Activated T-helper 2 cell treated with anti-CD3 and anti-CD28 coated beads, Interferon-gamma antibody, Interleukin-2, Interleukin-4, amounts not matched to agents 10 μg/mL and 5 μg/mL and 100 μg/mL, durations not matched to agents 14 hours and 24 hours and 36 hours (primary cell): ENCODE results near the gene PKMYT1. TPM values are rescaled to one million over a fixed set of nuclear protein-coding genes. Genes with fewer than 3 reads are reported as not detected.

Source experiments
- DNase-seq: peaks from one replicate; pipeline ENCODE4 v3.0.0; 2021; ENCODE audit warnings: low spot score
- H3K27ac Mint-ChIP-seq: one replicate; pipeline ENCODE4 v1.8.0; 2021; ENCODE audit warnings: mixed read lengths
- H3K27me3 Mint-ChIP-seq: one replicate; pipeline ENCODE4 v1.8.0; 2021; ENCODE audit warnings: low read depth, mixed read lengths
- H3K36me3 Mint-ChIP-seq: one replicate; pipeline ENCODE4 v1.8.0; 2021; ENCODE audit warnings: low read depth, mixed read lengths
- H3K4me1 Mint-ChIP-seq: one replicate; pipeline ENCODE4 v1.8.0; 2021; ENCODE audit warnings: low read depth, mixed read lengths
- H3K4me3 Mint-ChIP-seq: one replicate; pipeline ENCODE4 v1.8.0; 2021; ENCODE audit warnings: low read depth, mild to moderate bottlenecking, moderate library complexity, mixed read lengths
- H3K9me3 Mint-ChIP-seq: one replicate; pipeline ENCODE4 v1.8.0; 2021; ENCODE audit warnings: mixed read lengths
- intact Hi-C: fragments of 100-400 bp; cut with micrococcal nuclease; formaldehyde crosslinking; loops from one replicate; pipeline ENCODE4 v1.15.1; 2023
- total RNA-seq: library from RNA; stranded (reverse); gene quantifications from 2 replicates; pipeline ENCODE4 v1.2.3, GENCODE V29; 2022

Gene PKMYT1
- total RNA-seq, 1 donor from 2014 or later, result 106 TPM

DNA sequence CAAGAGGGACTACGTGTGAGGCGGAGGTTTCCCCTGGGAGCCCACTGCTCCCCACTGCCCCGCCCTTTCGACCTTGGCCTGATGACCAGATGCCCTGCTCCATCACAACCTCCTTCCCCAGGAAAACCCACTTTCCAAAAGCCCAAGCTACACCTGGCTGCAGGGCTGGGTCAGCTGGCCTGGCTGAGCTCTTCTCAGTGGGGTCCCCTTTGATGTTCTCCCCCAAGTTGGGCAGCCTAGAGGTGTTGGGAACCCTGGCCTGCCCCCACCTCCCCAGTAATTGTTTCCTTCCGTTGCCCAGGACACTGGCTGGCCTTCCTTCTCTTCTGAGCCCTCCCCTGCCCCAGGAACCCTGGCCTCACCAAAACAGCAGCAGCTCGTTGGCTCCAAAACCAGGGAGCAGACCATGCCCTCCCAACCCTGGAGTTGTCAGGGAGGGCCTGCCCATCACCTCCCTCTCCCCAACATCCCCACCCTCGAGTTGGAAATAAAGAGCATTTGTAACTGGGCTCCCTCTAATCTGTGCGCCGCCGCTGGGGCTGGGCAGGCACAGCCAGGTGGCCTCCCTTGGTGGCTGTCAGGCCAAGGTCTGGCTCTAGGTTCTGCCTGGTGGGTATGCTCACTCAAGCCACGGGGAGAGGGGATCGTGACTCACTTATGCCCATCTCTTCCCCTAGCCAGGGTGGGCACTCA lies 33.9 kb upstream of the PKMYT1 start:
- intact Hi-C loops, result no loop called here
- no peak for DNase-seq
- H3K4me3 Mint-ChIP-seq, result no peak overlapping the region
- H3K27ac Mint-ChIP-seq, result no peak overlapping the region
- H3K9me3 Mint-ChIP-seq, result no peaks in the 10 kb centered on the region
- H3K4me1 Mint-ChIP-seq, result no peaks in the 10 kb centered on the region
- H3K27me3 Mint-ChIP-seq, result peaks cover 22% of the 10 kb centered on the region
- no peaks in the 10 kb centered on the region for H3K36me3 Mint-ChIP-seq

DNA sequence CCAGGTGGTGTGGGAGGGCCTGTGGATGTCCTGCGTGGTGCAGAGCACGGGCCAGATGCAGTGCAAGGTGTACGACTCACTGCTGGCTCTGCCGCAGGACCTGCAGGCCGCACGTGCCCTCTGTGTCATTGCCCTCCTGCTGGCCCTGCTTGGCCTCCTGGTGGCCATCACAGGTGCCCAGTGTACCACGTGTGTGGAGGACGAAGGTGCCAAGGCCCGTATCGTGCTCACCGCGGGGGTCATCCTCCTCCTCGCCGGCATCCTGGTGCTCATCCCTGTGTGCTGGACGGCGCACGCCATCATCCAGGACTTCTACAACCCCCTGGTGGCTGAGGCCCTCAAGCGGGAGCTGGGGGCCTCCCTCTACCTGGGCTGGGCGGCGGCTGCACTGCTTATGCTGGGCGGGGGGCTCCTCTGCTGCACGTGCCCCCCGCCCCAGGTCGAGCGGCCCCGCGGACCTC lies 33.3 kb upstream of the PKMYT1 start:
- Mint-ChIP-seq H3K4me1 (peaks cover 3% of the 10 kb centered on the region), H3K4me3 (no peak overlapping the region), H3K27ac (no peak overlapping the region), H3K9me3 (no peaks in the 10 kb centered on the region), H3K27me3 (peaks cover 19% of the 10 kb centered on the region), H3K36me3 (no peaks in the 10 kb centered on the region)
- no peak for DNase-seq
- intact Hi-C loops, result no loop called here

DNA sequence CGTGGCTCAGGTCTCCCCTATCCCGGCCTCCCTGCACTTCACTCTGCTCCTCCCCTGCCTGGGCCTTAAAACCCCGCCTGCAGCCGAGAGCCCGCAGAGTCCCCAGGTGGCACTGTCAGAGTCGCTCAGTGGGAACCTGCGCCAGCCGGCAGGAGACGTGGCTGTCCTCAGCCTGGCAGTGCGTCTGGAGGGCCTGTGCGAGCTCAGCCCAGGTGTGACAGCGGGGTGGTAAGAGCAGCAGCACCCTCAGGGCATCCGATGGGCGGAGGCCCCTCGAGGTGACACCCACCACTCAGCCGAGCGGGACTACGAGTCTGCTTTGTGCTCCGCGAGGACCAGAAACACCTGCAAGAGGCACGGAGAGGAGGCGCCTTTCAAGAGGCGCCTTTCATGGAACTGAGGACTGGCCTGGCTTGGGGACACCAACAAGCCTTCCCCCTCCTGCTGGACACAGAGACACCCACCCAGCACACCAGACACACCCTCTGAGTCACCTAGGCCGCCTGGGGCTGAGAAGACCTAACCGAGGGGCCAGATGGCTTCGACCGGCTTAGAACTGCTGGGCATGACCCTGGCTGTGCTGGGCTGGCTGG lies 32.7 kb upstream of the PKMYT1 start, which contains the start of gene CLDN9:
CLDN9 (plus strand) TSS at position 96 of the 593 bp plus-strand sequence; CDS start at position 536, 440 bp downstream.
- Mint-ChIP-seq H3K9me3 (no peaks in the 10 kb centered on the region), H3K4me3 (no peak within 1 kb of the TSS), H3K36me3 (no peaks in the 10 kb centered on the region), H3K27me3 (peaks cover 15% of the 10 kb centered on the region), H3K4me1 (peaks cover 9% of the 10 kb centered on the region), H3K27ac (no peak within 1 kb of the TSS)
- intact Hi-C loops, result no loop called here
- DNase-seq, result no peak

DNA sequence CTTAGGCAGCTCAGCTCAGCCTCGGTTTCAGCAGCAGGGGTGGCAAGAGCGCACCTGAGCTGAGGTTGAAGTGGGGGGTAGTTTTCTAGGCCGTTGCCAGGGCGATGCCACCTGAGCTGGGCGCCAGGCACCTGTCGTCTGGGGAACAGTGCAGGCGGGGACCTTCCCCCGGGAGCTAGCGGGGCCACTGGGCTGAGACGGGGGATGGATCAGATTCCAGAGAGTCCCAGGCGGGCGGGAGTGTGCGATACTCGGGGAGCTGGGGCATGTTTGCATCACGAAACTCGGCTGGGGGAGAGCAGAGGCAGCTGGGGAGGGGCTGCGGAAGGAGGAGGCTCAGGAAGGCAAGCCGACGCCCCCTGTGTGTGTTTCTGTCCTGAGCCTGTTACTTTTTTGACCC lies 32.0 kb upstream of the PKMYT1 start:
- peaks cover 14% of the 10 kb centered on the region for H3K27me3 Mint-ChIP-seq
- H3K27ac Mint-ChIP-seq, result no peak overlapping the region
- H3K4me1 Mint-ChIP-seq, result peaks cover 16% of the 10 kb centered on the region
- no peaks in the 10 kb centered on the region for H3K36me3 Mint-ChIP-seq
- H3K9me3 Mint-ChIP-seq, result no peaks in the 10 kb centered on the region
- intact Hi-C loops, result no loop called here
- DNase-seq, result no peak
- no peak overlapping the region for H3K4me3 Mint-ChIP-seq

DNA sequence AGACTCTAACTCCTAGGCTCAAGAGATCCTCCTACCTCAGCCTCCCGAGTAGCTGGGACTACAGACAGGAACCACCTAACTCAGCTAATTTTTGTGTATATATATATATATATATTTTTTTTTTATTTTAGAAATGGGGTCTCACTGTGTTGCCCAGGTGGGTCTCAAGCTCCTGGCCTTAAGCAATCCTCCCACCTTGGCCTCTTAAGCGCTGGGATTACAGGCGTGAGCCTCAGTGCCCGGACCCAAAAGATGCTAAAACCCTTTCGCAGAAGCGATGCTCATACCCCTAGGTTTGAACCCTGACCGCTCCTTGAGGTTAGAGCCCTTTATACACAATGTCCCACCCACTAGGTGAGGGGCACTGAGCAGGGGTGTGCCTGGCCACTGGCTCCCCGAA lies 30.3 kb upstream of the PKMYT1 start:
- H3K36me3 Mint-ChIP-seq, result no peaks in the 10 kb centered on the region
- intact Hi-C loops, result no loop called here
- H3K27me3 Mint-ChIP-seq, result peaks cover 11% of the 10 kb centered on the region
- H3K27ac Mint-ChIP-seq, result no peak overlapping the region
- no peak for DNase-seq
- peaks cover 23% of the 10 kb centered on the region for H3K4me1 Mint-ChIP-seq
- no peaks in the 10 kb centered on the region for H3K9me3 Mint-ChIP-seq
- no peak overlapping the region for H3K4me3 Mint-ChIP-seq

DNA sequence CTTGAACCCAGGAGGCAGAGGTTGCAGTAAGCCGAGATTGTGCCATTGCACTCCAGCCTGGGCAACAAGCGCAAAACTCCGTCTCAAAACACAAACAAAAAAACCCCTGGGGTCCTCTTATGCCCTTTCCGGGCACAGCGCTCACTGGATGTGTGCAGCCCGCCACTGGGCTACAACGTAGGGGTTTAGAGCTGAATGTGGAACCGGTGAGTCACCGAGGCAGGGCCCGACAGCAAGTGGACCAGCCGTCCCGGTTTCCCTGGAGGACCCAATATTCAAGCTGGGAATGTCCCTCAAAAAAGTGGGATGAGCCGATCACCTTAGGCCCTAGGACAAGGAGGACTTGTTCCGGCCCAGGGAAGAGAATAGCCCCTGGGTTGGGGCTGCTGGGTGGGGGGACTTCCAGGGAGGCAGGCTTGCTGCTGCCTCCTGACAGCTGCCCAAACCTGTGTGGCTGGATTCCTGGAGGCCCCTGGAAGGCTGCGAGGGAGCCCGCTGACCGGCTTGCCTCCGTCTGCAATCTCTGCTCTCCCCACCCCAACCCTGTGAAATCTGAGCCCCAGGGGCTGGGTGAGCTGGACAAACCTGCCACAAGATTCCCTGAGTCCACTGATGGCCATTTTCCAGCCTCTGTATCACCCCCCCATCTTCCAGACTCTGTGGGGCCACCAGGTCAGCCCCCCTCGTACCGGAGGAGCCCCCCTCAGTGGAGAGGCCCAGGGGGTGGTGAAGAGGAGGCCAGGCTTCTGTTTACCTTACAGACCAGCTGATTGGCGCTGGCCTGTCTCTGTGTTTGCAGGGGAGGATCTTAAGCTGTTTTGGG lies 29.5 kb upstream of the PKMYT1 start:
- no peak for DNase-seq
- no peak overlapping the region for H3K27ac Mint-ChIP-seq
- H3K4me1 Mint-ChIP-seq, result peaks cover 25% of the 10 kb centered on the region
- H3K27me3 Mint-ChIP-seq, result peaks cover 11% of the 10 kb centered on the region
- no peak overlapping the region for H3K4me3 Mint-ChIP-seq
- intact Hi-C loops, result no loop called here
- no peaks in the 10 kb centered on the region for H3K9me3 Mint-ChIP-seq
- no peaks in the 10 kb centered on the region for H3K36me3 Mint-ChIP-seq

DNA sequence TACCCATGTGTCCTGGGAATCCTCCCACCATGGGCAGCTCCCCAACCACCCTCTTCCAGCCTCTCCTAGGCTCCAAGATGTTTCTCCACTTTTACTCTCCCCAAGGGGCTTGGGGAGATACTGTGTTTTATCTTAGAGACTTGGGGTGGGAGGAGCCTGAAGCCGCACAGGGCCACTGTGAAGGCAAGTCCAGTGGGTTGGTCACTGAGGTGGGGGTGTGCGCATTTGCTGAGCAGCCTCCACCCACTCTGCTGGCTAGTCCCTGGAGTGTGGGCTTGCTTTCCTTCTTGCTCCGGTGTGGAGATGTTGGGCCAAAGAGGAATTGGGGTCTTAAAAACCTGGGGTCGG lies 28.4 kb upstream of the PKMYT1 start:
- Mint-ChIP-seq H3K27me3 (peaks cover 6% of the 10 kb centered on the region), H3K36me3 (no peaks in the 10 kb centered on the region), H3K9me3 (no peaks in the 10 kb centered on the region), H3K4me1 (peaks cover 26% of the 10 kb centered on the region), H3K4me3 (no peak overlapping the region), H3K27ac (no peak overlapping the region)
- DNase-seq, result no peak
- intact Hi-C loops, result no loop called here

DNA sequence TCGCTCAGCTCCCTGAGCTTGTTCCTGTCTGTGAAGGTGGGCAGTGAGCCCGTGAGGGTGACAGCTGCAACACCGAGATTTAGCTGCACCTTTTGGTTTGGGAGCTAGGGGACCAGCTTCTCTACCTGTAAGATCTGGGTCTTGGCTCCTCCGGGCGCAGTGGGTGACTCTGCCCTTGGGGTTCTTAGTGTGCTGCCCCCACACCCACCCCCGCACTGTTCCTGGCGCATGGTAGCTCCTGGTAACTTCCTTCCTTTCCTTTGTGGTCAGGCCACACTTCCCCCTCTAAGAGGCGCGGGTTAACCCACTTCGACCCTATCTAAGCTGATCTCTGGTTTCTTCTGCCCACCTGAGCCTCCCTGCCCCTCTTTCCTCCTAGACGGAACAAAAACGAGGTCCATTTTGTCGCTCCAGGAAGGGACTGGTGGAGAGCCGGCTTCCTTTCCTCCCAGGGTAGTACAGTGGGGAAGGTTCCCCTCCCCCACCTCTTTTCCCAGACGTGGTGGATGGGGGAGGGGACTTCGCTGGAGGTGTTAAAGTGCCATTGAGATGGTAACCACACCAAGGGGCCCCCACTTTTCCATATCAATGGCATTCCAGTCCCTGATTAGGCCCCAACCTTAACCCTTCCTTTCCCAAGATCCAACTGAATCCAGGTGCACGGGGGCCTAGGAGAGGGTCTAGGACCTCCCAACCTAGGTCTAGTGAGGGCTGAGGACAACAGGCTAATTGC lies 27.9 kb upstream of the PKMYT1 start:
- Mint-ChIP-seq H3K4me3 (peak overlapping the region; percentile 45), H3K4me1 (peaks cover 26% of the 10 kb centered on the region), H3K9me3 (no peaks in the 10 kb centered on the region), H3K36me3 (no peaks in the 10 kb centered on the region), H3K27me3 (peaks cover 6% of the 10 kb centered on the region), H3K27ac (no peak overlapping the region)
- DNase-seq, result no peak
- intact Hi-C loops, result no loop called here

DNA sequence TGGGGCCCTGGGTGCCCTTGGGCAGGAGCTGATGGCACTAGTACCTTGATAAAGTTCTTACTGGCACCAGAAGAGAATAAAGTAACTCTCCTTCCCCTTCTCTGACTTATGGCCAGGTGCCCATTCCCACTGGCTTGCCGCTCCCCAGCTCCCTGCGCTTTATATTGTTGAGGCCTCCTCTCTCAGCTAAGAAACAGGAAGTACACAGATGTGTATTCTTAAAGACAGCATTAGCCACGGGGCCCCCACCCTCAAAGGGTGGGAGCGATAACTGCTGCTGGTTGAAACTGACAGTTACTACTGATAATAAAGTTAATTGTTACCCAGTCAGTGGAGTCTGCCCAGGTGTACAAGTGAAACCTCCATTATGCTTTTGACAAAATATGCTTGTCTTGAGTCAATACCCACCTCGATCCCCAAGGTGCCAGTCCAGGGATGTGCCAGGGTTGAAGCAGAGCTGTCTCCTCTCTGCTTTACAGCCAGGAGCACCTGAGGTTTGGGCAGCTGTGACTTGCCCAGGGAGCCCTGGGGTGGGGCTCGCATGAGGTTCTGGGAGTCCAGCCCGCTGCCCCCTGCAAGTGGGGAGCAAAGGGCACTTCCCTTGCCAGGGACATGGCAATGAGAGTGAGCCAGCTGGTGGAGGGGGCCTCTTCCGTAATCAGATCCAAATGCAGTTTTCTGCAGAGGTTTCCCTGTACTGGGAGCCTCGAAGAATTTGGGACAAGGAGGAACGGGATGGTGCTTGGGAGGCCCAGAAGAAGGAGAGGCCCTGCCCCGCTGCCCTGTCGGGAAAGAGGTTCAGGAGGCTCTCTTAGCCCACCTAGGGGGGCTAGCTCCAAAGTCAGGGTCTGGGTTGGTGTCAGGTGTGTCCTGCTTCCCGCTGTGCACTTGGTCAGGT lies 27.1 kb upstream of the PKMYT1 start:
- intact Hi-C loops, result no loop called here
- Mint-ChIP-seq H3K4me3 (no peak overlapping the region), H3K27ac (no peak overlapping the region), H3K36me3 (no peaks in the 10 kb centered on the region), H3K27me3 (peaks cover 4% of the 10 kb centered on the region), H3K4me1 (peaks cover 26% of the 10 kb centered on the region), H3K9me3 (no peaks in the 10 kb centered on the region)
- DNase-seq, result no peak

DNA sequence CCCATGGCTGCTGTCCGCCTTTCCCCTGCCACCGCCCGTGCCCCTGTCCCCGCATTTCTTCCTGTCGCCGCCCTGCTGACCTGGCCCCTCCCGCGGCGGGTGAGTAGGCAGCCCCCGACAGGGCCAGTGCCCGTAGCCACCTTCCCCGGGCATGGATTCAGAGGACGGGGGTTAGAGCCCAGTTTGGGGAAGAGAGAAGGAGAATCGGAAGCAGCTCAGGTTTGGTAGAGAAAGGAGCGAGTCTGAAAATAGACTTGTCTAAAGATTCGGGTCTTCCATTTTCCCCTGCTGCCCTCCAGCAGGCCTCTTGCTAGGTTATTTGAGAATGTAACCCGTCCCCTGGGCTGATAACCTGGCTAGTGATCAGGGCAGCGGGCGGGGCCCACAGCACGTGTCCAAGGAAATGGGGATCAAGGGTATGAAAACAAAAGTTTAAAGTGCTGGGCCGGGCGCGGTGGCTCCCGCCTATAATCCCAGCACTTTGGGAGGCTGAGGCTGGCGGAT lies 24.6 kb upstream of the PKMYT1 start:
- H3K27me3 Mint-ChIP-seq, result peaks cover 4% of the 10 kb centered on the region
- H3K27ac Mint-ChIP-seq, result no peak overlapping the region
- intact Hi-C loops, result no loop called here
- no peak for DNase-seq
- no peaks in the 10 kb centered on the region for H3K9me3 Mint-ChIP-seq
- H3K4me3 Mint-ChIP-seq, result peak overlapping the region; percentile 74
- H3K4me1 Mint-ChIP-seq, result peaks cover 26% of the 10 kb centered on the region
- H3K36me3 Mint-ChIP-seq, result no peaks in the 10 kb centered on the region

DNA sequence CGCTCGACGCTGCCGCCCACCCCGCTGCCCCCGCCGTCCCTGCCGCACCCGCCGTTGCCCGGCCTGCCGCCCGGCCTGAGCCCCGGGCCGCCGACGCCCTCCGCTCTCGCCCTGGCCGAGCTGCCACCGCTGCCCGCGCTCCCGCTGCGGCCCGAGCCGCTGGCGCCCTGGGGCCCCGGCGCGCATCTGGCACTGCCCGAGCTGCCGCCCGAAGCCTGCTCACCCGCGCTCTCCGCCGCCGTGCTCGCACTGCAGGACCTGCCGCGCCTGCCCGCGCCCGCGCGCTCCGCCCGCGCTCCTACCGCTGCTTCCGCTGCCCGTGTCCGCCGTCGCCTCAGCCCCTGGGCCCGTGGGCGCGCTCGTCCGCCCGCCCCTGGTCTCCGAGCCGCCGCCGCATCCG lies 24.1 kb upstream of the PKMYT1 start:
- H3K9me3 Mint-ChIP-seq, result no peaks in the 10 kb centered on the region
- H3K4me3 Mint-ChIP-seq, result no peak overlapping the region
- H3K36me3 Mint-ChIP-seq, result no peaks in the 10 kb centered on the region
- H3K27ac Mint-ChIP-seq, result no peak overlapping the region
- peaks cover 26% of the 10 kb centered on the region for H3K4me1 Mint-ChIP-seq
- peaks cover 4% of the 10 kb centered on the region for H3K27me3 Mint-ChIP-seq
- intact Hi-C loops, result no loop called here
- no peak for DNase-seq
